Measurements from ENCODE around the gene ERC1. TPM values are rescaled to one million over a fixed set of nuclear protein-coding genes. Genes with fewer than 3 reads are reported as not detected.

ERC1 gene
- total and polyA plus RNA-seq, 2 donors (not counting 3 experiments of a cell fraction or from before 2014, with no cell fraction given) = 11.7 to 66.1 TPM

- Histone ChIP-seq H3K36me3 (ENCODE audit: control insufficient read depth in 2 of 2, extremely low read depth in 1 of 2, insufficient read depth in 2 of 2, low read length in 2 of 2) (no peaks in the 10 kb centered on the region), H3K27ac (ENCODE audit: insufficient read depth, low read depth, low read length) (no peak overlapping the region), H3K4me2 (ENCODE audit: insufficient read depth, low read length) (no peak overlapping the region), H3K9me3 (replicated peaks; ENCODE audit: control insufficient read depth, insufficient read depth, low read length) (no peaks in the 10 kb centered on the region), H3K27me3 (ENCODE audit: control insufficient read depth in 2 of 2, insufficient read depth in 2 of 2, low read length in 2 of 2) (no peaks in the 10 kb centered on the region), H3K9ac (replicated peaks; ENCODE audit: extremely low read depth, insufficient read depth, low read length) (no peak overlapping the region), H3K79me2 (ENCODE audit: control insufficient read depth, insufficient read depth, low read length) (no peaks in the 10 kb centered on the region), H3K9me1 (replicated peaks; ENCODE audit: control insufficient read depth, extremely low read depth, insufficient read depth, low read length) (no peaks in the 10 kb centered on the region), H3K4me1 (ENCODE audit: control insufficient read depth, extremely low read depth, insufficient read depth, low read length) (no peaks in the 10 kb centered on the region), H3K4me3 (replicated peaks in 1 of 3; ENCODE audit: insufficient read depth in 1 of 3, low read depth in 1 of 3, low read length in 3 of 3) (no peak overlapping the region), H2AFZ (ENCODE audit: low read depth, low read length) (no peak overlapping the region), H4K20me1 (replicated peaks; ENCODE audit: control insufficient read depth, extremely low read depth, insufficient read depth, low read length) (no peaks in the 10 kb centered on the region)
- dilution Hi-C loops (cut with MboI; ENCODE audit: extremely low pct_ligation_motif_present, low sequenced_read_pairs) = no loop called here
- ChIA-PET POLR2A (no interaction called here), CTCF (no interaction called here)
- DNase-seq (ENCODE audit: low read depth, low spot score) (no peak), FAIRE-seq (no peak)
- TF ChIP-seq MYC (IDR thresholded peaks at IDR 0.05; ENCODE audit: low read depth, low read length) (no peak), CTCF (IDR thresholded peaks at IDR 0.05; ENCODE audit: extremely low read depth in 1 of 2, insufficient read depth in 1 of 2, low read depth in 1 of 2, low read length in 2 of 2) (no peak), EZH2 (IDR thresholded peaks at IDR 0.05; ENCODE audit: borderline replicate concordance, low read depth, low read length, severe bottlenecking) (no peak), POLR2A (IDR thresholded peaks at IDR 0.05; ENCODE audit: low read depth, low read length) (no peak), MAX (IDR thresholded peaks at IDR 0.05; ENCODE audit: insufficient read depth, insufficient read length) (no peak), FOS (IDR thresholded peaks at IDR 0.05; ENCODE audit: borderline replicate concordance, insufficient read depth, low read length) (no peak), POLR2AphosphoS5 (IDR thresholded peaks at IDR 0.05; ENCODE audit: insufficient read depth, low read depth, low read length) (no peak), JUN (IDR thresholded peaks at IDR 0.05; ENCODE audit: borderline replicate concordance, insufficient read depth, insufficient read length, low read depth) (no peak)
- intact Hi-C loops (cut with micrococcal nuclease) = no loop called here
- BruUV-seq (replicated peaks) = no TSS peak
Observed at GRCh38 chr12:1311145-1311544, 320.1 kb downstream of the ERC1 start.
